ENCODE data around the gene PARD3.

PARD3 gene

GRCh38 chr10:34549953-34550352, 265.1 kb downstream of the PARD3 start:
- no peak for DNase-seq

DNA sequence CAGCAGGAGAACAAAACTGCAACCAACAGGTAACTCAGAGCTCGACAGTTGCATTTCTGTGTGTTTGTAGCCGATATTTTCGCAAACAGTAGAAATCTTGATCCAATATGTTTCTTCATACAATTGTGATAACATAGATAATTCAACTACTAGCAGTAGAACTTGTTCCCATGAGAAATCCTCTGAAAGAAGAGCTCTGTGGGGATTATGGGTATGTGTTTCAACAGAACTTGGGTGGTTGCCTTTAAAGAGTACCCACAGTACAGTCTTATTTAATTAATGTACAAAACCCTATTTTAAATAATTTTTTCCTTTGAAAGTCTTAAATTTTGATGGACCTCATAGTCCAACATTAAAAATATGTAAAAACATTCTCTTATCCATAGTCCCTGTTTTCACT, 266.1 kb downstream of the PARD3 start:
- Histone ChIP-seq H3K27ac (no peak overlapping the region), H3K27me3 (ENCODE audit: insufficient read depth, low read depth, severe bottlenecking) (no peaks in the 10 kb centered on the region), H3K4me3 (ENCODE audit: low read depth, low read length) (no peak overlapping the region), H3K36me3 (no peaks in the 10 kb centered on the region), H3K9me3 (ENCODE audit: severe bottlenecking) (no peaks in the 10 kb centered on the region)
- no peak for DNase-seq
- TF ChIP-seq CTCF (IDR thresholded peaks at IDR 0.05; ENCODE audit: low read depth, low read length): no peak

More at GRCh38 chr10:34549953-34550352, 265.1 kb downstream of the PARD3 start:
- no peak for TF ChIP-seq CTCF (IDR thresholded peaks at IDR 0.05; ENCODE audit: low read depth, low read length)
- Histone ChIP-seq H3K4me3 (ENCODE audit: low read depth, low read length) (no peak overlapping the region), H3K36me3 (no peaks in the 10 kb centered on the region), H3K9me3 (ENCODE audit: severe bottlenecking) (no peaks in the 10 kb centered on the region), H3K27ac (no peak overlapping the region), H3K27me3 (ENCODE audit: insufficient read depth, low read depth, severe bottlenecking) (no peaks in the 10 kb centered on the region)

DNA sequence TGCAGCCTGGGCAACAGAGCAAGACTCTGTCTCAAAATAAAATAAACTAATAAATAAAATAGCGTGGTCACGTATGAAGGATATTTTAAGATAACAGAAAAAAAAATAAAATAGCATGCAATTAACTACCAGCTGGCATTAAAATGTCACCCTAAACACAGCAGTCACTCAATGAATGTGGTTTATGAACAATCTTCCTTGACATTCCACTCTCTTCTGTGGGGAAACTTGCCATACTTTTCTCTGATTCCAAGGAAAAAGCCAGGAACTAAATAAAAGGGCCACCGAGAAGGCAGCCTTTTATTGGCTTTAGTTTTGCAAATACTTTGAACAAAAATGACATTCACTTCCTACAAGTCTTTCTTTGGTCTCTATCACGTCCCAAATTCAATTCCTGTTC, 266.6 kb downstream of the PARD3 start:
- no peaks in the 10 kb centered on the region for H3K36me3 ChIP-seq
- no peak for DNase-seq
- TF ChIP-seq CTCF (IDR thresholded peaks at IDR 0.05; ENCODE audit: low read depth, low read length): no peak
- no peaks in the 10 kb centered on the region for H3K27me3 ChIP-seq (ENCODE audit: insufficient read depth, low read depth, severe bottlenecking)
- no peak overlapping the region for H3K4me3 ChIP-seq (ENCODE audit: low read depth, low read length)
- no peak overlapping the region for H3K27ac ChIP-seq
- no peaks in the 10 kb centered on the region for H3K9me3 ChIP-seq (ENCODE audit: severe bottlenecking)

DNA sequence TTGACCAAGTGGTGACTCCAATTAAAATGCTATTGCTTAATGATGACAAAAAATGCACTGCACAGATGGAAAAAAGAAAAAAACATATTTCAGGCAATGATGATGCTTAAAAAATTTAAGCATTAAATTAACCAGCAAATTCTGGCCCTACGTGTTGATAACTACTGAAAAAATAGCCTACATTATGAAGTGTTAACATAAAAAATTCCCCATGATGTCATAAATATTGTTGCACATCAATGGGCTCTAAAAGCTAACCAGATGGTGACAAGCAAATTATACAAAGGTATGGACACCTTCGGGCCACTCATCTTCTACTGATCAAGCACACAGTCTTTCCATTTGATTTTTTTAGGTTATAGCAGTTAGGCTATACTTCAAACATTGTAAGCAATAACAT, 267.4 kb downstream of the PARD3 start:
- no peak overlapping the region for H3K4me3 ChIP-seq (ENCODE audit: low read depth, low read length)
- no peaks in the 10 kb centered on the region for H3K9me3 ChIP-seq (ENCODE audit: severe bottlenecking)
- no peaks in the 10 kb centered on the region for H3K27me3 ChIP-seq (ENCODE audit: insufficient read depth, low read depth, severe bottlenecking)
- no peak for DNase-seq
- no peak for TF ChIP-seq CTCF (IDR thresholded peaks at IDR 0.05; ENCODE audit: low read depth, low read length)
- H3K27ac ChIP-seq: no peak overlapping the region
- H3K36me3 ChIP-seq: no peaks in the 10 kb centered on the region

GRCh38 chr10:34547291-34547690, 267.8 kb downstream of the PARD3 start:
- no peak overlapping the region for H3K27ac ChIP-seq
- DNase-seq: no peak
- no peak for TF ChIP-seq CTCF (IDR thresholded peaks at IDR 0.05; ENCODE audit: low read depth, low read length)
- H3K27me3 ChIP-seq (ENCODE audit: insufficient read depth, low read depth, severe bottlenecking): no peaks in the 10 kb centered on the region
- no peaks in the 10 kb centered on the region for H3K9me3 ChIP-seq (ENCODE audit: severe bottlenecking)
- H3K36me3 ChIP-seq: no peaks in the 10 kb centered on the region
- no peak overlapping the region for H3K4me3 ChIP-seq (ENCODE audit: low read depth, low read length)

DNA sequence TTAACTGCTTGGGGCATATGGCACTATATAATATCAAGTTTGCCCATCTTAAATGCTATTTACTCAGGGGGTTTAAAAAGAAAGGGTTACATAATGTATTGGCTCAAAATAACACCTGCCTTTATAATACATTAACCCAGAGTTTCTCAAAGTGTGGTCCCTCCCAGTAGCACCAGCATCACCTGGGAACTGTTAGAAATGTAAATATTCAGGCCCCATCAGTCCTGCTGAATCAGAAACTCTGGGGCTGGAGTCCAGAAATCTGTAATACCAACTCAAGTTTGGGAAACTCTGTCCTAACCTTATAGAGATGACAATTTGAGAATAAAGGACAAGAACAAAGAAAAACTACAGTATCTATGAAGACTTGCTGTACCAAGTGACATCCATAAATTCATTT, 270.7 kb downstream of the PARD3 start:
- no peak for DNase-seq
- TF ChIP-seq CTCF (IDR thresholded peaks at IDR 0.05; ENCODE audit: low read depth, low read length): no peak
- Histone ChIP-seq H3K4me3 (ENCODE audit: low read depth, low read length) (no peak overlapping the region), H3K36me3 (no peaks in the 10 kb centered on the region), H3K27me3 (ENCODE audit: insufficient read depth, low read depth, severe bottlenecking) (no peaks in the 10 kb centered on the region), H3K9me3 (ENCODE audit: severe bottlenecking) (no peaks in the 10 kb centered on the region), H3K27ac (no peak overlapping the region)

All from WERI-Rb-1 (cell line).